ENCODE data around the gene MAP3K5. TPM values are rescaled to one million over a fixed set of nuclear protein-coding genes. Genes with fewer than 3 reads are reported as not detected.

Gene MAP3K5
- total and polyA plus RNA-seq, 2 of the 8 experiments (the other 6 are each of a cell fraction or from before 2014, with no cell fraction given), result 0.63 to 2.6 TPM

- Histone ChIP-seq H3K9ac (replicated peaks in 1 of 4; ENCODE audit: extremely low read depth in 1 of 4, low read depth in 3 of 4, low read length in 3 of 4) (no peak overlapping the region), H3K14ac (ENCODE audit: insufficient read length) (no peak overlapping the region), H3K4me1 (replicated peaks in 1 of 4; ENCODE audit: control insufficient read depth in 3 of 4, insufficient read depth in 4 of 4, low read length in 3 of 4) (no peaks in the 10 kb centered on the region), H3K56ac (replicated peaks; ENCODE audit: insufficient read length, low read depth, low read length) (no peak overlapping the region), H3K9me3 (ENCODE audit: insufficient read depth in 2 of 2, low read depth in 1 of 2, low read length in 1 of 2) (no peaks in the 10 kb centered on the region), H4K8ac (ENCODE audit: extremely low read depth, insufficient read depth, low read length) (no peak overlapping the region), H2BK5ac (ENCODE audit: low read depth, low read length) (no peak overlapping the region), H3K79me2 (ENCODE audit: control insufficient read depth in 1 of 2, insufficient read depth in 2 of 2, low read length in 2 of 2) (no peaks in the 10 kb centered on the region), H3K4ac (replicated peaks; ENCODE audit: insufficient read length, low read depth, low read length) (no peak overlapping the region), H3K36me3 (ENCODE audit: control insufficient read depth in 2 of 4, insufficient read depth in 4 of 4, low read length in 3 of 4) (no peaks in the 10 kb centered on the region), H4K5ac (ENCODE audit: insufficient read length, low read depth, low read length) (no peak overlapping the region), H3K4me2 (ENCODE audit: insufficient read depth in 1 of 2, low read depth in 2 of 2, low read length in 2 of 2) (no peak overlapping the region), H2BK120ac (replicated peaks; ENCODE audit: low read depth, low read length) (no peak overlapping the region), H4K91ac (replicated peaks; ENCODE audit: insufficient read length, low read length) (no peak overlapping the region), H2AK5ac (ENCODE audit: low read depth, low read length) (no peak overlapping the region), H3K23ac (ENCODE audit: insufficient read length) (no peak overlapping the region), H3K18ac (ENCODE audit: extremely low read depth, low read length) (no peak overlapping the region), H3K23me2 (ENCODE audit: low read depth, low read length) (no peaks in the 10 kb centered on the region), H3K4me3 (ENCODE audit: extremely low read depth in 1 of 4, insufficient read depth in 2 of 4, low read depth in 3 of 4, low read length in 4 of 4) (no peak overlapping the region), H4K20me1 (replicated peaks in 1 of 2; ENCODE audit: control insufficient read depth in 1 of 2, insufficient read depth in 2 of 2, low read length in 2 of 2) (no peaks in the 10 kb centered on the region), H3K79me1 (ENCODE audit: low read depth, low read length) (no peaks in the 10 kb centered on the region), H3K27me3 (replicated peaks in 1 of 4; ENCODE audit: control insufficient read depth in 3 of 4, extremely low read depth in 1 of 4, insufficient read depth in 3 of 4, low read length in 3 of 4) (no peaks in the 10 kb centered on the region), H3K27ac (ENCODE audit: low read depth, low read length) (no peak overlapping the region), H2BK20ac (ENCODE audit: low read length) (no peak overlapping the region), H2BK12ac (ENCODE audit: low read depth, low read length) (no peak overlapping the region), H2BK15ac (ENCODE audit: low read length) (no peak overlapping the region), H2AFZ (ENCODE audit: low read length) (no peak overlapping the region)
- ChIA-PET POLR2A (ENCODE audit: partially characterized antibody) (no interaction called here), CTCF (ENCODE audit: partially characterized antibody) (interaction anchor here (2.7 kb wide), 1 partner anchor 20 kb away, joined by 11 read pairs; no protein-coding TSS in a partner anchor)
- FAIRE-seq (no peak), DNase-seq (ENCODE audit: low read depth in 1 of 2, low spot score in 2 of 2) (no peak)
- TF ChIP-seq ZNF274 (IDR thresholded peaks at IDR 0.05; ENCODE audit: borderline replicate concordance, extremely low read depth, low read length) (no peak), POLR2AphosphoS5 (IDR thresholded peaks at IDR 0.05; ENCODE audit: low read depth, low read length) (no peak), CHD2 (IDR thresholded peaks at IDR 0.05; ENCODE audit: low read length) (no peak), CREB1 (IDR thresholded peaks at IDR 0.05) (no peak), CBX5 (IDR thresholded peaks at IDR 0.05; ENCODE audit: low read depth, low read length) (no peak), TEAD4 (IDR thresholded peaks at IDR 0.05; ENCODE audit: low read depth, low read length) (no peak), SRF (IDR thresholded peaks at IDR 0.05; ENCODE audit: low read depth, low read length) (no peak), SP1 (IDR thresholded peaks at IDR 0.05; ENCODE audit: low read depth, low read length) (no peak), CBX8 (IDR thresholded peaks at IDR 0.05; ENCODE audit: borderline replicate concordance, low read depth, low read length) (no peak), EGR1 (IDR thresholded peaks at IDR 0.05; ENCODE audit: borderline replicate concordance, low read depth, low read length) (no peak), BRCA1 (IDR thresholded peaks at IDR 0.05; ENCODE audit: low read depth, low read length) (no peak), SAP30 (IDR thresholded peaks at IDR 0.05; ENCODE audit: insufficient read depth, insufficient replicate concordance, low read length) (no peak), ASH2L (IDR thresholded peaks at IDR 0.05; ENCODE audit: low read length) (no peak), BACH1 (IDR thresholded peaks at IDR 0.05; ENCODE audit: low read length) (no peak)
Measured at GRCh38 chr6:136624347-136624746, 167.9 kb downstream of the MAP3K5 start.

Data from H1 (cell line).